ENCODE measurements around the gene DNAJB13. TPM values are rescaled to one million over a fixed set of nuclear protein-coding genes. Genes with fewer than 3 reads are reported as not detected.

DNAJB13 gene
- polyA plus RNA-seq, 1 donor from 2014 or later = not detected

GRCh38 chr11:73946798-73947458 is 3.9 kb upstream of the DNAJB13 start:
- H3K9me2 ChIP-seq (ENCODE audit: insufficient read depth, low read length) = no peaks in the 10 kb centered on the region
- H3K9me3 ChIP-seq (ENCODE audit: low read length) = no peaks in the 10 kb centered on the region
- H3K36me3 ChIP-seq (ENCODE audit: insufficient read depth, low read length) = no peaks in the 10 kb centered on the region
- no peaks in the 10 kb centered on the region for H3K27me3 ChIP-seq (ENCODE audit: insufficient read depth, low read depth, low read length)
- H3F3A ChIP-seq (ENCODE audit: insufficient read depth, low read length, poor library complexity, severe bottlenecking) = no peaks in the 10 kb centered on the region
- no peak overlapping the region for H3K9ac ChIP-seq (ENCODE audit: low read length)
- no peak overlapping the region for H3K4me3 ChIP-seq (ENCODE audit: low read length)
- no peak overlapping the region for H3K4me2 ChIP-seq (ENCODE audit: low read length)
- H2AFZ ChIP-seq (ENCODE audit: low read depth, low read length) = no peak overlapping the region
- H3K79me2 ChIP-seq (replicated peaks; ENCODE audit: insufficient read depth, low read length) = no peaks in the 10 kb centered on the region
- no peaks in the 10 kb centered on the region for H4K20me1 ChIP-seq (ENCODE audit: insufficient read depth)
- TF ChIP-seq CTCF (IDR thresholded peaks at IDR 0.05; ENCODE audit: poor library complexity, severe bottlenecking) = no peak
- TF ChIP-seq POLR2AphosphoS5 (IDR thresholded peaks at IDR 0.05) = no peak
- no peak for TF ChIP-seq RAD21 (conservative IDR thresholded peaks at IDR 0.05)
- no peak for TF ChIP-seq REST (IDR thresholded peaks at IDR 0.05; ENCODE audit: borderline replicate concordance)
- no peak for TF ChIP-seq EP300 (conservative IDR thresholded peaks at IDR 0.05; ENCODE audit: poor library complexity, severe bottlenecking)
- no peak for TF ChIP-seq MXI1 (conservative IDR thresholded peaks at IDR 0.05; ENCODE audit: poor library complexity, severe bottlenecking)
- TF ChIP-seq TAF1 (IDR thresholded peaks at IDR 0.05; ENCODE audit: low read depth) = no peak
- TF ChIP-seq SMC3 (conservative IDR thresholded peaks at IDR 0.05; ENCODE audit: poor library complexity) = no peak
- no peak for TF ChIP-seq EZH2 (IDR thresholded peaks at IDR 0.05; ENCODE audit: borderline replicate concordance, insufficient read depth, low read length, poor library complexity, severe bottlenecking)
- no peak overlapping the region for H3K27ac ChIP-seq (ENCODE audit: low read length)

GRCh38 chr11:73949246-73949645 is 1.6 kb upstream of the DNAJB13 start:
- H3K9me2 ChIP-seq (ENCODE audit: insufficient read depth, low read length) = no peaks in the 10 kb centered on the region
- H3K9ac ChIP-seq (ENCODE audit: low read length) = no peak overlapping the region
- no peaks in the 10 kb centered on the region for H3F3A ChIP-seq (ENCODE audit: insufficient read depth, low read length, poor library complexity, severe bottlenecking)
- no peaks in the 10 kb centered on the region for H3K79me2 ChIP-seq (replicated peaks; ENCODE audit: insufficient read depth, low read length)
- H3K27ac ChIP-seq (ENCODE audit: low read length) = no peak overlapping the region
- no peaks in the 10 kb centered on the region for H3K27me3 ChIP-seq (ENCODE audit: insufficient read depth, low read depth, low read length)
- H3K9me3 ChIP-seq (ENCODE audit: low read length) = no peaks in the 10 kb centered on the region
- TF ChIP-seq POLR2AphosphoS5 (IDR thresholded peaks at IDR 0.05) = no peak
- H4K20me1 ChIP-seq (ENCODE audit: insufficient read depth) = no peaks in the 10 kb centered on the region
- no peak overlapping the region for H2AFZ ChIP-seq (ENCODE audit: low read depth, low read length)
- no peaks in the 10 kb centered on the region for H3K36me3 ChIP-seq (ENCODE audit: insufficient read depth, low read length)
- no peak overlapping the region for H3K4me3 ChIP-seq (ENCODE audit: low read length)
- H3K4me2 ChIP-seq (ENCODE audit: low read length) = no peak overlapping the region
